ENCODE data around the gene CSNK1G2. TPM values are rescaled to one million over a fixed set of nuclear protein-coding genes. Genes with fewer than 3 reads are reported as not detected.

Gene CSNK1G2
- total RNA-seq, 4 donors from 2014 or later, result 34.1 to 52.6 (median 48.5) TPM

DNA sequence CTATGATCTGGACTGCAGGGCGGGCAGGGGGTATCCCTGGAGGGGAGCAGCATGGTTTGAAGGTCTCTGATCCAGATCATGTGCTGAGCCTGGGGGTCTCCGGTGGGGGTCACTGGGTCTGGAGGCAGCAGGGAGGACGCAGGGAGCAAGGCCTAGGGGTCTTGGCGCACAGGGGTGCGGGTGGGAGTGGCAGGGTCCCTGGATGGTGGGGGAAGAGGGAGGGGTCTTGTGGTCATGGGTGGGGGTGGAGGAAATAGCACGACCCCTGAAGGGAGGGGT is 72.7 kb downstream of the CSNK1G2 start:
- no peak for DNase-seq (ENCODE audit: extremely low spot score)
- H3K27me3 ChIP-seq, result no peaks in the 10 kb centered on the region
- H3K36me3 ChIP-seq, result peaks cover 0 to 7% (median 2%) of the 10 kb centered on the region in 4 donors
- peak overlapping the region; percentile 27 to 83 (median 72) for H3K27ac ChIP-seq (replicated peaks in 1 of 4)
- H3K4me3 ChIP-seq, result no peak overlapping the region
- WGBS, result 87% methylated on average over 6 of the region's 6 CpGs
- H3K9me3 ChIP-seq, result no peaks in the 10 kb centered on the region
- TF ChIP-seq EP300 (IDR thresholded peaks at IDR 0.05) (no peak), POLR2A (IDR thresholded peaks at IDR 0.05; ENCODE audit: low read depth) (no peak), POLR2AphosphoS5 (IDR thresholded peaks at IDR 0.05) (no peak)
- TF ChIP-seq, protein P1, sequence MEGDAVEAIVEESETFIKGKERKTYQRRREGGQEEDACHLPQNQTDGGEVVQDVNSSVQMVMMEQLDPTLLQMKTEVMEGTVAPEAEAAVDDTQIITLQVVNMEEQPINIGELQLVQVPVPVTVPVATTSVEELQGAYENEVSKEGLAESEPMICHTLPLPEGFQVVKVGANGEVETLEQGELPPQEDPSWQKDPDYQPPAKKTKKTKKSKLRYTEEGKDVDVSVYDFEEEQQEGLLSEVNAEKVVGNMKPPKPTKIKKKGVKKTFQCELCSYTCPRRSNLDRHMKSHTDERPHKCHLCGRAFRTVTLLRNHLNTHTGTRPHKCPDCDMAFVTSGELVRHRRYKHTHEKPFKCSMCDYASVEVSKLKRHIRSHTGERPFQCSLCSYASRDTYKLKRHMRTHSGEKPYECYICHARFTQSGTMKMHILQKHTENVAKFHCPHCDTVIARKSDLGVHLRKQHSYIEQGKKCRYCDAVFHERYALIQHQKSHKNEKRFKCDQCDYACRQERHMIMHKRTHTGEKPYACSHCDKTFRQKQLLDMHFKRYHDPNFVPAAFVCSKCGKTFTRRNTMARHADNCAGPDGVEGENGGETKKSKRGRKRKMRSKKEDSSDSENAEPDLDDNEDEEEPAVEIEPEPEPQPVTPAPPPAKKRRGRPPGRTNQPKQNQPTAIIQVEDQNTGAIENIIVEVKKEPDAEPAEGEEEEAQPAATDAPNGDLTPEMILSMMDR (IDR thresholded peaks at IDR 0.05), result no peak
- peaks cover 15 to 38% (median 35%) of the 10 kb centered on the region in 4 donors for H3K4me1 ChIP-seq
- intact Hi-C loops (cut with DNase I), result no loop called here

DNA sequence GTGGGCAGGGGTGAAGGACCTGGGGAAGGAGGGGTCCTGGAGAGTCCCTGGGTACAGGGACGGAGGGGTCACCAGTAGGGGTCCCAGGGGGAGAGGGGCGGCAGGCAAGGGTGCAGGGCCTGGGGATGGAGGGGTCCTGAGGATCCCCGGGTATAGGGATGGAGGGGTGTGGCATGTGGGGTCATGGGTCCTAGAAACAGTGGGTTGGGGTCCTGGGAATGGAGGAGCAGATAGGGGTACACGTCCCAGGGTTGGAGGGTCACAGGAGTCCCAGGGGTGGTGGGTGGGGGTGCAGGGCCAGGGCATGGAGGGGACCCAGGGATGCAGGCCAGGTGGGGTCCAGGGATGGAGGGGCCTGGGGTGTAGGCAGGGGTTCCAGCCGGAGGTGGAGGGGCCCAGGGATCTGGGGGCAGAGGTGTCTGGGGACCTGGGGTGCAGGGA is 73.2 kb downstream of the CSNK1G2 start:
- H3K27me3 ChIP-seq, result no peaks in the 10 kb centered on the region
- H3K4me3 ChIP-seq, result peak overlapping the region; percentile 64 to 89 (median 76)
- H3K4me1 ChIP-seq, result peaks cover 15 to 38% (median 36%) of the 10 kb centered on the region in 4 donors
- H3K27ac ChIP-seq (replicated peaks in 1 of 4), result peak overlapping the region in 3 of 4 donors; percentile 70 to 83 (median 74)
- H3K36me3 ChIP-seq, result peaks cover 0 to 7% (median 2%) of the 10 kb centered on the region in 4 donors
- intact Hi-C loops (cut with DNase I), result no loop called here
- DNase-seq (ENCODE audit: extremely low spot score), result no peak
- TF ChIP-seq EP300 (IDR thresholded peaks at IDR 0.05), result no peak
- H3K9me3 ChIP-seq, result no peaks in the 10 kb centered on the region
- WGBS, result 63% methylated on average over 5 of the region's 5 CpGs

DNA sequence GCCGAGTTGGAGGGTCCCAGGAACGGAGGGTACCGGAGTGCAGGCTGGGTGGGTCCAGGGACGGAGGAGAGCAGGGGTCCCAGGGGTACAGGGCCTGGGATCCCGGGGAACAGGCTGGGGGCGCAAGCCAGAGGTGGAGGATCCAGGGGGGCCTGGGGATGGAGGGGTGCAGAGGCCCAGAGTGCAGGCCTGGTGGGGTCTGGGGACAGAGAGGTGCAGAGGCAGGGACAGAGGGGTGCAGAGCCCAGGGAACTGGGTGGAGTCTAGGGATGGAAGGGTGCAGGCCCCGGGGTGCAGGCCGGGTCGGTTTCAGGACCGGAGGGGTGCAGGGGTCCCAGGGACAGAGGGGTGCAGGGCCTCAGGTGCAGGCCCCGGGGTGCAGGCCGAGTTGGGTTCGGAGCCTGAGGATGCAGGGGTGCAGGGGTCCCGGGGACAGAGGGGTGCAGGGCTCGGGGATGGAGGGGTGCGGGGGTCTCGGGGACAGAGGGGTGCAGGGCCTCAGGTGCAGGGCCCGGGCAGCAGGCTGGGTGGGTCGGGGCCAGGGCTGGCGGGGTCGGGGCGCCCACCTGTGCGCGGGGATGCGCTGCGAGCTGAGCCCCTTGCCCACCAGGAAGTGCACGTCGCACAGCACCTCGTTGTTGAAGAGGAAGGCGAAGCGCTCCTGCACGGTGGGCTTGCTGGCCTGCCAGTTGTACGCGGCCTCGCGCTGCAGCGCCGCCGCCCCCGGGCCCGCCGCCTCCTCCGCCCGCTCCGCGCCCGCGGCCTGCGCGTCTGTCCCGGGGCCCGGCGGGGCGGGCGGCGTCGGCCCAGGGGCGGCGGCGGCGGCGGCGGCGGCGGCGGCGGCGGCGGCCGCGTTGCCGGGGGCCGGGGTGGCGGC is 74.0 kb downstream of the CSNK1G2 start:
- H3K4me3 ChIP-seq, result peak overlapping the region; percentile 64 to 89 (median 76)
- H3K27ac ChIP-seq (replicated peaks in 1 of 4), result peak overlapping the region; percentile 69 to 83 (median 72)
- intact Hi-C loops (cut with DNase I), result no loop called here
- peaks cover 0 to 7% (median 2%) of the 10 kb centered on the region in 4 donors for H3K36me3 ChIP-seq
- no peak for DNase-seq (ENCODE audit: extremely low spot score)
- whole genome bisulfite sequencing, result 19% methylated on average over 26 of the region's 74 CpGs
- H3K9me3 ChIP-seq, result no peaks in the 10 kb centered on the region
- TF ChIP-seq POLR2AphosphoS5 (IDR thresholded peaks at IDR 0.05) (no peak), POLR2A (IDR thresholded peaks at IDR 0.05; ENCODE audit: low read depth) (no peak), EP300 (IDR thresholded peaks at IDR 0.05) (no peak)
- TF ChIP-seq, protein P1 (IDR thresholded peaks at IDR 0.05), result no peak
- no peaks in the 10 kb centered on the region for H3K27me3 ChIP-seq
- H3K4me1 ChIP-seq, result peaks cover 20 to 46% (median 44%) of the 10 kb centered on the region in 4 donors

DNA sequence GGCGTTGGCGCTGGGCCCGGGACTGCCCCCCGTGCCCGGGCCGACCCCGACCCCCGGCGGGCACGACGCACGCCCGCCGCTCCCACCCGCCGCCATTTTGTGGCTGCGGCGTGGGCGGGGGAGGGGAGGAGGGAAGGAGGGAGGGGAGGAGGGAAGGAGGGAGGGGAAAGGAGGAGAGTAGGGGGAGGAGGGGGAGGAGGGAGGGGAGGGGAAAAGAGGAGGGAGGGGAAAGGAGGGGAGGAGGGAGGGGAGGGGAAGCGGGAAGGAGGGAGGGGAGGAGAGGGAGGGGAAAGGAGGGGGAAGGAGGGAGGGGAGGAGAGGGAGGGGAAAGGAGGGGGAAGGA is 74.6 kb downstream of the CSNK1G2 start, which contains the start of gene BTBD2:
TSS of gene BTBD2 (minus strand) at position 107 of the 343 bp plus-strand sequence. CDS start at position 96, 11 bp downstream.
- no peaks in the 10 kb centered on the region for H3K27me3 ChIP-seq
- no peak for DNase-seq (ENCODE audit: extremely low spot score)
- WGBS, result no CpG with 5 or more reads among the region's 20 CpGs
- peak within 1 kb of the TSS; percentile 64 to 89 (median 76) for H3K4me3 ChIP-seq
- peak within 1 kb of the TSS; percentile 74 to 83 (median 74) for H3K27ac ChIP-seq (replicated peaks in 1 of 4)
- H3K4me1 ChIP-seq, result peaks cover 20 to 48% (median 44%) of the 10 kb centered on the region in 4 donors
- peaks cover 0 to 7% (median 2%) of the 10 kb centered on the region in 4 donors for H3K36me3 ChIP-seq
- TF ChIP-seq POLR2AphosphoS5 (IDR thresholded peaks at IDR 0.05) (peak in 1 of 2 donors; percentile 58), EP300 (IDR thresholded peaks at IDR 0.05) (no peak)
- no peaks in the 10 kb centered on the region for H3K9me3 ChIP-seq
- intact Hi-C loops (cut with DNase I), result no loop called here

DNA sequence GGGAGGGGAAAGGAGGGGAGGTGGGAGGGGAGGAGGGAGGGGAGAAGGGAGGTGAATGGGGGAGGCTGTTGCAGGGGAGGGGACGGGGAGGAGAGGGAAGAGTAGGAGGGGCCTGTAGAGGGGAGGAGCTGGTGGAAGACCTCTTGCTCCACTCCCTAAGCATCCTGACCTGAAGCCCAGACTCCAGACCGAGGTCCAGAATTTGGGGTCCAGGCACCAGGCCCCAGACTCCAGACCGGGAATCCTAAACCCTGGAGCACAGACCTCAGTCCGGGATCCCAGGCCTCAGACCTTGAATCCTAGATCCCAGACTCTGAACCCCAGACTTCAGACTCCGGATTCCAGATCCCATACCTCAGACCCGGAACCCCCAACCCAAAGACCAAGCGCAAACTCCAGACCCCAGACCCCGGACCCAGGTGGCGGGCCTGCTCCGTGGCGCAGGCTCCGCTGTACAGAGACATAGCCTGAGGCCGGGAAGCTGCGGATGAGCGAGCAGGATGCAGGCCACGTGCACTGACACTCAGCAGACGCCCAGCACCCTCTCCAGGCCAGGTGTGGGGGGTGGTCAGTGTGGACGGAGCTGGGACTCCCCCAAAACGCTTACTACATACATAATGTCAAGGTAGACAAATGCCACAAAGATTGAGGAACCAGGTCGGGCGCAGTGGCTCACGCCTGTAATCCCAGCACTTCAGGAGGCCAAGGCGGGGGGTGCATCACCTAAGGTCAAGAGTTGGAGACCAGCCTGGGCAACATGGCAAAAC is 75.3 kb downstream of the CSNK1G2 start:
- TF ChIP-seq, protein P1 (IDR thresholded peaks at IDR 0.05), result no peak
- TF ChIP-seq EP300 (IDR thresholded peaks at IDR 0.05), result no peak
- no peak for TF ChIP-seq POLR2A (IDR thresholded peaks at IDR 0.05; ENCODE audit: low read depth)
- TF ChIP-seq POLR2AphosphoS5 (IDR thresholded peaks at IDR 0.05), result no peak
- WGBS, result 63% methylated on average over 12 of the region's 23 CpGs
- peaks cover 20 to 48% (median 44%) of the 10 kb centered on the region in 4 donors for H3K4me1 ChIP-seq
- no peak for DNase-seq (ENCODE audit: extremely low spot score)
- intact Hi-C loops (cut with DNase I), result no loop called here
- H3K4me3 ChIP-seq, result peak overlapping the region; percentile 64 to 89 (median 76)
- H3K9me3 ChIP-seq, result no peaks in the 10 kb centered on the region
- no peaks in the 10 kb centered on the region for H3K27me3 ChIP-seq
- H3K27ac ChIP-seq (replicated peaks in 1 of 4), result peak overlapping the region; percentile 74 to 83 (median 74)
- peaks cover 0 to 7% (median 2%) of the 10 kb centered on the region in 4 donors for H3K36me3 ChIP-seq

All from esophagus muscularis mucosa (tissue), 4 donors.